GM18873 (cell line): ENCODE measurements around the gene ARVCF.
"Not testable (repeated sequence)": the region's sequence is repeated elsewhere in the genome, so short reads cannot be mapped to it uniquely, and the experiment has no call there.

Experiments
- ATAC-seq: cut with Tn5 transposase; IDR thresholded peaks from one replicate; pipeline ENCODE4 v1.9.1; 2021; ENCODE audit warnings: mild to moderate bottlenecking, moderate library complexity, moderate number of reproducible peaks; ENCODE audit not compliant: unreplicated experiment, low FRiP score

The ARVCF gene

DNA sequence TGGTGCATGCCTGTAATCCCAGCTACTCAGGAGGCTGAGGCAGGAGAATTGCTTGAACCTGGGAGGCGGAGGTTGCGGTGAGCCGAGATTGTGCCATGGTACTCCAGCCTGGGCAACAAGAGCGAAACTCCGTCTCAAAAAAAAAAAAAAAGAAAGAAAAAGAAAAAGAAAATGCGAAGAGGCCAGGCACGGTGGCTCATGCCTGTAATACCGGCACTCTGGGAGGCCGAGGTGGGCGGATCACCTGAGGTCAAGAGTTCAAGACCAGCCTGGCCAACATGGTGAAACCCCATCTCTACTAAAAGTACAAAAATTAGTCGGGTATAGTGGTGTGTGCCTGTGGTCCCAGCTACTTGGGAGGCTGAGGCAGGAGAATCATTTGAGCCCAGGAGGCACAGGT, 90.6 kb downstream of the ARVCF start:
- not testable (repeated sequence) for ATAC-seq

DNA sequence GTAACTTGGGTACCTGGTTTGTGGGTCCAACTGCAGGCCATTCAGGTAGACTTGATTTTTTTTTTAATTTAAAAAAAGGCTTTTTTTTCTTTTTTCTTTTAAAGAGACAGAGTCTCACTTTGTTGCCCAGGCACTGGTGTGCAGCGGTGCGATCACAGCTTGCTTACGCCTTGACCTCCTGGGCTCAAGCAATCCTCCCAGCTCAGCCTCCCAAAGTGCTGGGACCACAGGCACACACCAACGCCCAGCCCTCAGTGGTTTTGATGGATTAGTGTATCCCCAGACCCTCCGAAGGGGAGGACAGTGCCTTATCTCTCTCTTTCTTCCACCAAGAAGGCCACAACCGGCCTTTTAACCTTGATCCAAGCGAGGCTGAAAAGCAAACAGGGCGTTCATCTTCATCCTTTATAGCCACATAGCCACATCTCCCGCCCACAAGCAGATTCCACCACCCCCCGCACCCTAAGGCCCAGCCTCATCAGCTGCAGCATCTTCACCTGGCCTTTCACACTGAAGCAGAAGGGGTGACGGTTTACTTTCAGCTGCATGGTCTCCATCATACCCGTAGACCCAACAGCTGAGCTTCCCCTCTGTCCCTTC, 92.6 kb downstream of the ARVCF start:
- no peak for ATAC-seq

DNA sequence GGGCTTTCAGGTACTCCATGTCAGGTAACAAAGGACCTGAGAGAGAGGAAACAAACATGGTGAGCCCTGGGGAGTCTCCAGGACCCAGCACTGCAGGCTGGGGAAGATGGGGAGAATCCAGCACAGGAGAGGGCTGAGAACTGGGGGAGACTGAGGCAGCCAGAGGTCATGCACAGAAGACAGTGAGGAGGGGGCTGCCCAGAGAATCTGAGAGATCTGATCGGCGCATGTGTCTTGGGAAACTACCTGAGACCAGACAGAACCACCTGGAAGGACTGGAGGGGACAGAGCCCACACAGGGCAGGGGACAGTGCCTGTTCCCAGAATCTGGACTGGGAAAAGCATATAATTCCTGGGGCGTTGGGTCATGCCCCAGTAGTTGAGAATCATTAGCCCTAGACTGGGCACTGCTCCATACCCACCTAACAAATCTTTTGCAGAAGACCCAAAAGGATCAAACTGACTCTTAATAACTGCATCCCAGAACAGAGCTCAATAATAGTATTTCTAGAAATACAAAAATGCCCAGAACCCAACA, 95.0 kb downstream of the ARVCF start:
- ATAC-seq: no peak
